Pancreas (tissue), 10 donors: Measurements from ENCODE around the gene KLHL26. TPM values are rescaled to one million over a fixed set of nuclear protein-coding genes. Genes with fewer than 3 reads are reported as not detected.
A peak's percentile ranks its signal among the peaks of the same experiment; 100 is the strongest.

Experiments
- ATAC-seq, 4 donors: fragments of 200-7000 bp; cut with Tn5 transposase; one replicate each; pipeline versions ENCODE4 v1.8.0 to v1.9.1; 2020; ENCODE audit warnings: mild to moderate bottlenecking in 4 of 4, moderate library complexity in 4 of 4
- DNase-seq, 6 donors: peaks; one replicate each; pipeline ENCODE4 v3.0.0-alpha.2; 2020
- FAIRE-seq: peaks from 2 replicates; lab custom pipeline; 2012; peaks lifted over from hg19 to GRCh38; lab: Jason Lieb, UNC
- H3K27ac ChIP-seq, 4 donors: fragments of 200-600 bp; sonication (generic); 1 replicate in 3 of 4; 2 replicates in 1 of 4; pipeline versions ENCODE4 v1.5.0 to v1.8.0; 2020
- H3K27me3 ChIP-seq, 4 donors: fragments of 200-600 bp; one replicate each; pipeline ENCODE4 v1.8.0; 2021
- H3K36me3 ChIP-seq, 3 donors: fragments of 200-600 bp; sonication (generic) in 1 of 3; one replicate each; pipeline versions ENCODE4 v1.5.0 to v1.8.0; 2020 to 2021
- H3K4me1 ChIP-seq, 3 donors: fragments of 200-600 bp; one replicate each; pipeline ENCODE4 v1.8.0; 2021
- H3K4me3 ChIP-seq, 4 donors: fragments of 200-600 bp; sonication (generic) in 2 of 4; one replicate each; pipeline versions ENCODE4 v1.5.0 to v1.8.0; 2020 to 2021
- H3K9me3 ChIP-seq, 4 donors: fragments of 200-600 bp; one replicate each; pipeline ENCODE4 v1.8.0; 2021
- WGBS, 2 donors: extraction: QIAGEN DNeasy Blood & Tissue Kit; methylation state at CpG; one replicate each; pipeline ENCODE4 v1.1.7; 2013; 5-methylcytosine and 5-hydroxymethylcytosine counted together
- intact Hi-C, 3 donors: fragments of 100-400 bp; cut with DNase I; formaldehyde crosslinking; loops; one replicate each; pipeline versions ENCODE4 v1.11.1 to v1.14.2; 2022
- polyA plus RNA-seq, 2 donors: library from polyadenylated mRNA; stranded (reverse); fragments of 200-250 nt; gene quantifications; one replicate each; pipeline ENCODE4 v1.2.3, GENCODE V29; 2013
- total RNA-seq, 6 donors: library from RNA; stranded (reverse); fragmentation: NEBNext Ultra II Directional in 4 of 6; extraction: Animal tissue kit (Norgen Biotek cat#: 25700) in 4 of 6; gene quantifications; one replicate each; pipeline versions ENCODE4 v1.2.1 to v1.2.4, GENCODE V29; 2021 to 2023
- TF ChIP-seq, protein P1 (sequence below), 4 donors: fragments of 200-600 bp; sonication (generic) in 3 of 4; IDR thresholded peaks; one replicate each; pipeline versions ENCODE4 v1.5.0 to v1.8.0; 2021; ENCODE audit warnings: antibody characterized with exemption in 4 of 4
- donor health status: healthy with polysubstance abuse.
- donor health status: DM: no; HTN: no; CAD: no; lungs with moderate emphysema.
- donor health status: DM: no; HTN: no; CAD: no.
- donor health status: control.
- donor health status: control.
- donor health status: Bipolar disorder and iron deficiency.
- donor health status: DM: yes; HTN: yes; CAD: no.
- donor health status: DM: no; HTN: no; CAD: no.
- donor health status: DM: no; HTN: no; CAD: no.
- donor health status: DM: yes; HTN: yes; CAD: no.

KLHL26 gene
- total and polyA plus RNA-seq, 8 donors = 3.2 to 7.8 (median 5.0) TPM

DNA sequence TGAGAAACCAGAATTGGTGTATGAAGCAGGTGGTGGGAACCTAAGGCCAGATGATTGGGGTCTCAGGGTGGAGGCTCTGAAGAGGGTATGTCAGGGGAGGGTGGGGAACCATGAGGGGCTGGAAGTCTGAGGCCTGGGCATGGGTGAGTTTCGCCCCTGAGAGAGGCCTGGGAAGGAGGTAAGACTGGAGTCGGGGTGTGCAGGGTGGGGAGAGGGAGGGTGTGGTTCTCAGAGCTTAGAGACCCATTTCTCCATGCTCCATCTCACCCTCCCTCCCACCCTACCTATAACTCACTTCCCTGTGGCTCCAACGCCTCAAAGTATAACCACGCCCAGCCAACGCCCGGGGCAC, 1.0 kb upstream of the KLHL26 start:
- WGBS, 2 donors = 0 to 27% methylated on average over 2 to 6 of the region's 6 CpGs
- H3K27ac ChIP-seq = no peak overlapping the region
- H3K36me3 ChIP-seq = no peaks in the 10 kb centered on the region
- no peaks in the 10 kb centered on the region for H3K9me3 ChIP-seq
- intact Hi-C loops = no loop called here
- H3K27me3 ChIP-seq = no peaks in the 10 kb centered on the region
- TF ChIP-seq, protein P1, sequence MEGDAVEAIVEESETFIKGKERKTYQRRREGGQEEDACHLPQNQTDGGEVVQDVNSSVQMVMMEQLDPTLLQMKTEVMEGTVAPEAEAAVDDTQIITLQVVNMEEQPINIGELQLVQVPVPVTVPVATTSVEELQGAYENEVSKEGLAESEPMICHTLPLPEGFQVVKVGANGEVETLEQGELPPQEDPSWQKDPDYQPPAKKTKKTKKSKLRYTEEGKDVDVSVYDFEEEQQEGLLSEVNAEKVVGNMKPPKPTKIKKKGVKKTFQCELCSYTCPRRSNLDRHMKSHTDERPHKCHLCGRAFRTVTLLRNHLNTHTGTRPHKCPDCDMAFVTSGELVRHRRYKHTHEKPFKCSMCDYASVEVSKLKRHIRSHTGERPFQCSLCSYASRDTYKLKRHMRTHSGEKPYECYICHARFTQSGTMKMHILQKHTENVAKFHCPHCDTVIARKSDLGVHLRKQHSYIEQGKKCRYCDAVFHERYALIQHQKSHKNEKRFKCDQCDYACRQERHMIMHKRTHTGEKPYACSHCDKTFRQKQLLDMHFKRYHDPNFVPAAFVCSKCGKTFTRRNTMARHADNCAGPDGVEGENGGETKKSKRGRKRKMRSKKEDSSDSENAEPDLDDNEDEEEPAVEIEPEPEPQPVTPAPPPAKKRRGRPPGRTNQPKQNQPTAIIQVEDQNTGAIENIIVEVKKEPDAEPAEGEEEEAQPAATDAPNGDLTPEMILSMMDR (IDR thresholded peaks at IDR 0.05) = no peak
- no peak for DNase-seq
- H3K4me1 ChIP-seq = peaks cover 5 to 8% (median 7%) of the 10 kb centered on the region in 3 donors
- H3K4me3 ChIP-seq = no peak overlapping the region
- ATAC-seq = no peak
- FAIRE-seq = no peak

DNA sequence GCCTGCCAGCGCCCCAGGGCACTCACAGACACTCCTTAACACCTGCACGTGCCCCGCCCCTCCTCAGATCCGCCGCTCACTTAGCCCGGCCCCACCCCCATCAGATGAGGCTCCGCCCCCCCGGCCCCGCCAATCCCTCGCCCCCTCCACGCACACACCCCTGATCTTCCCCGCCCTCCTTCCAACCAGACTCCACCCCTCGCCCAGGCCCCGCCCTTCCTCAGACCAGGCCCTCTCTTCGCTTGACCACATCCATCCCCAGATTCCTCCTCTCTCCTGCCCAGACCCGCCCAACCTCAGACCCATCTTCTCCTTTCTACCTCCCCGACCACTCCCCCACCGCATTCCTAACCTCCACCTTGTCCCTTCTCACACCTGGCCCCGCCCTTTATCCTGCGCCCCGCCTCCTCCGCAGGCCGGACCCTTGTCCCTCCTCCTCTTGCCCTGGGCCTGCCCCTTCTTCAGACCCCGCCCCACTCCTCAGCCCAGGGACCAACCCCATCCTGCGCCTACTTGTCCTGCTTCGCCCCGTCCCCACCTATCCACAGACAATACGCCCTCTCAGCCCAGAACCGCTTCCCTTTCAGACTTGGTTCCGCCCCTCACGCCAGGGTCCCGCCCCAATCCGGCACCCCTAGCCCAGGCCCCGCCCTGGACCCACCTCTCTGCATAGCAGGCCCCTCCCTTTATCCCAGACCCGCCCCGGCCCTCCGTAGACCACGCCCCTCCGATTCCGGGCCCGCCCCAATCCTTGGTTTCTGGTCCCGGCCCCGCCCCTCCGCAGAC, 452 bp upstream of the KLHL26 start:
- no peak for FAIRE-seq
- intact Hi-C loops = no loop called here
- peaks cover 5 to 8% (median 7%) of the 10 kb centered on the region in 3 donors for H3K4me1 ChIP-seq
- peak; percentile 96 to 100 (median 99) for DNase-seq
- ATAC-seq = peak; percentile 90 to 95 (median 90)
- peak overlapping the region; percentile 33 to 79 (median 72) for H3K4me3 ChIP-seq
- TF ChIP-seq, protein P1 (IDR thresholded peaks at IDR 0.05) = no peak
- no peaks in the 10 kb centered on the region for H3K36me3 ChIP-seq
- 1 to 2% methylated on average over 39 to 44 of the region's 44 CpGs for WGBS, 2 donors
- H3K27ac ChIP-seq = peak overlapping the region; percentile 70 to 91 (median 82)
- no peaks in the 10 kb centered on the region for H3K27me3 ChIP-seq
- no peaks in the 10 kb centered on the region for H3K9me3 ChIP-seq

DNA sequence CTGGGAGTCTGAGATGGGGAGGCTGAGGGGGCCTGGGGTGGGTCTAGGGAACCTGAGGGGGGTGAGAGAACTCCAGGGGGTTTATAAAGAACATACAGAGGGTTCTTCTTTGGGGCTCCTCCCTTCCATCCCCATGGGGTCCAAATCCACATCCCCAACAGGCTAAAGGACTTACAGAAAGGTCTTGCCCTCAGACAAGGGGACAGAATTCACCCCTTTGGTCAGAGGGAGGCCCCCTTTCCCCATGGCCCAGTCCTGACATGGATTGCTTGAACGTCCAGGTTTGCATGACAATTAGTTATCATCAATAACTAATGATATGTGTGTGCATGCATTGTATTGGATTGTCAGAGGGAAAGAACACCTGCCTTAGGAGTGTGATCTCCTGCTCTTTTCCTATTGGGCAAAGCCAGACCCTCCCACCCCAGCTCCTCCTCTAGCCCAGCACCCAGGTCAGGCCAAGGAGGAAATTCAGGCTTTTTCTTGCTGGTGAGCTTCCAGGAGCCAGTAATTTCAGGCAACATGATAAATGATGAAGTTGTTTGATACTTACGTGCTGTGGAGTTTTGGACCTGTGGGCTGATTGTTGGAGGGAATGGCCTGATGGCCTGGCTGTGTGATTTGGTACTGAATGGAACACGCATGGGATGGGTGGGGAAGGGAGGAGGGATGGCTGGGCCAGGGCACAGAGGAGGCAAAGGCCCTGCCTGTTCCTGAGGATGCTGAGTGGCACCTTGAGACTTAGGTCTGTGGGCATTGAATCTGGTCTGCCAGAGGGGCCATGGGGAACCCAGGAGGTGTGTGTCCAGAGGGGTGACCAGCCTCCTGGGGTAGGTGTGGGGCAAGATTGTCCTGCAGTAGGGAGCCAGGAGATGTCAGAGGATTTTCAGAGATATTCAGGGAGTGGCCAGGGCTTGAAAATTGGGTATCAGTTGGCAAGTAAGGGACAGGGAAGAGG, 1.1 kb downstream of the KLHL26 start:
- no peaks in the 10 kb centered on the region for H3K36me3 ChIP-seq
- H3K9me3 ChIP-seq = no peaks in the 10 kb centered on the region
- peak in 5 of 6 donors; percentile 78 to 86 (median 83) for DNase-seq
- intact Hi-C loops = no loop called here
- H3K27me3 ChIP-seq = no peaks in the 10 kb centered on the region
- TF ChIP-seq, protein P1 (IDR thresholded peaks at IDR 0.05) = no peak
- no peak for FAIRE-seq
- 9 to 12% methylated on average over 3 of the region's 3 CpGs for WGBS, 2 donors
- H3K4me3 ChIP-seq = peak overlapping the region in 3 of 4 donors; percentile 72 to 79 (median 73)
- peak; percentile 63 to 73 (median 66) for ATAC-seq
- peak overlapping the region; percentile 70 to 91 (median 82) for H3K27ac ChIP-seq
- peaks cover 5 to 8% (median 7%) of the 10 kb centered on the region in 3 donors for H3K4me1 ChIP-seq

DNA sequence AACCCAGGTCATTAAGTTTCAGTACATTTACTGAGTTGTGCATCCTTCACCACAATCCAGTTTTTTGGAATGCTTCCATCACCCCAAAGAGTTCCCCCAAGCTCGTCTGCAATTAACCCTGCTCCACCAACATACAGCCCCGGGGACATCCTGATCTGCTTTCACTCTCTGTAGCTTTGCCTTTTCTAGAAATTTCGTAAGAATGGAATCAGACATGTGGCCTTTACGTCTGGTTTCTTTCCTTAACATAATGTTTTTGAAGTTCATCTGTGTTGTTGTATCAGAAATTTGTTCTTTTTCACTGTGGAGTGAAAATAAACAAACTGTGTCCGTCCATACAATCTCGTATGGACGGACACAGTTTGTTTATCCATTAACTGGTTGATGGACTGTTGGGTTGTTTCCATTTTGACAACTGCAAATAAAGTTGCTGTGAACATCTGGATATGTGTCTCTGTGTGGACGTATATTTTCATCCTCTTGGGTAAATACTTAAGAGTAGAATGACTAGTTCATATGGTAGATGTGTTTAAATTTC, 2.9 kb downstream of the KLHL26 start:
- H3K36me3 ChIP-seq = no peaks in the 10 kb centered on the region
- H3K4me1 ChIP-seq = peaks cover 5 to 8% (median 7%) of the 10 kb centered on the region in 3 donors
- no peaks in the 10 kb centered on the region for H3K9me3 ChIP-seq
- no peak overlapping the region for H3K27ac ChIP-seq
- DNase-seq (no peak), ATAC-seq (no peak), FAIRE-seq (no peak)
- intact Hi-C loops = no loop called here
- no peak overlapping the region for H3K4me3 ChIP-seq
- 63 to 67% methylated on average over 8 of the region's 8 CpGs for WGBS, 2 donors
- H3K27me3 ChIP-seq = no peaks in the 10 kb centered on the region
- TF ChIP-seq, protein P1 (IDR thresholded peaks at IDR 0.05) = no peak
